ENCODE data around the gene MDH1B.
A peak's percentile ranks its signal among the peaks of the same experiment; 100 is the strongest.

MDH1B gene

DNA sequence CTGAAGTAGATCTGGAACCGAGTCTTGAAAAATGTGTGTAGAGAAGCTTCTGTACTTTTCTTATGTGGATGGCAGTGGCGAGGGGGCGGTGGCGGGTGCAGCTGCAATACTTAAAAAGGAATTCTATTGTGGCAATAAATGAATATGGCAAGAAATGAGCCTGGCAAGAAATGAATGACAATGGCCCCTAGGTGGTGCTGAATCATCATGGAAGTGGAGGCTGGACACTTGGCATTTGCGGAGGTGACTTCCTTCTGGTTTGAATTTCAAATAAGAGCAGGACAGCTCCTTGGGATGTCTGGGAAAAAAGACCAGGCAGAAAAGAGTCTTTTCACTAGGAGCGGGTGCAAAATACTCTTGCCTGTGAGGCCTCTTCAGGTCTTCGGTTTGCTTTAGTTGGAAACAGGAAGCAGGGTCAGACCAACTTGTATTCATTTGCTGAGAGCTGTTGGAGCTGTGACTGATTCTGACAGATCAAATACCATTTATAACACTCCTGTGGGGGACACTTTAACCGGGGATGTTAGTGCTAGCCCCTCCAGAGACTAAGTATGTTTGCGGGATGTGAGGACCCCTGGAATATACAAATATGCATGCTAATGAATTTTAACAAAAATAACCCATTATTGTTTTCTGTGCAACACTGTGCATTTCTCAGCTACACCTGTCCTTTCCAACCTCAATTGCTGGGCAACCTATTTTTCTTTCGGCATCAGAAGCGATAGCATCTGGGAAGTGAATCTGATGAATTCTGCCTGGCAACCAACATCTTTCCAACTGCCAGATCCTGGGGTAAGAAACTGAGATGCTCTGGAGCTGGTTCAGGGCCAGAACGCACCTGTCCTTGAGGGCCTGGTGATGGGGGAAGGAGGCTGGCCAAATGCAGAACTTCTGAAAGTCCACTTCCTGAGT lies 35.6 kb upstream of the MDH1B start:
- peak; percentile 61 for TF ChIP-seq CTCF (IDR thresholded peaks at IDR 0.05)

DNA sequence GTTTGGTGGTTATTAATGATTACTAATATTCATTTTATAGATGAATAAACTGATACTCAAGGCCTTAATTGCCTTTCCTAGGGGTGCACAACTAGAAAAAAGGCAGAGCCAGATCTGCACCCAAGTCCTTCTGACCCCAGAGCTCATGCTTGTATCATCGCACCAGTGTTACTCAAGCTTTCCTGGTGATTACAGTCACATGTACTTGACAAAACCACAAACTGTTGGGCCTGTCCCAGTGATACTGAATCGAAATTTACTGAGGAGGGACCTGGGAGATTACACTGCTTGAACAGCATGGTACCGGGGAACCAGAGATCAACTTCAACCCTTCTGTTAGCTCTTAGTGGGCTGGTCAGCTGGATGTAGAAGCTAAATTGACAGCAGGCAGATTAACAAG lies 34.0 kb upstream of the MDH1B start:
- TF ChIP-seq CTCF (IDR thresholded peaks at IDR 0.05) = no peak

DNA sequence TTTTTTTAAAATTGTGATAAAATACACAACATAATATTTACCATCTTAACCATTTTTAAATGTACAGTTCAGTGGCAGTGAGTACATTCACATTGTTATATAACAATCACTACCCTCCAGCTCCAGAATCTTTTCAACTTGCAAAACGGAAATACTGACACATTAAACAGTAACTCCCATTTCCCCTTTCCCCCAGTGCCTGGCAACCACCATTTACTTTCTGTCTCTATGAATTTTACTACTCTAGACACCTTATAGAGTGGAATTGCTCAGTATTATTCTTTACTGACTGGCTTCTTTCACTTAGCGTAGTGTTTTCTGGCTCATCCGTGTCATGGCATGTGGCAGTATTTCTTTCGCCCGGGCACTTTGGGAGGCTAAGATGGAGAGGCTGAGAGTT lies 32.9 kb upstream of the MDH1B start:
- TF ChIP-seq CTCF (IDR thresholded peaks at IDR 0.05) = no peak

DNA sequence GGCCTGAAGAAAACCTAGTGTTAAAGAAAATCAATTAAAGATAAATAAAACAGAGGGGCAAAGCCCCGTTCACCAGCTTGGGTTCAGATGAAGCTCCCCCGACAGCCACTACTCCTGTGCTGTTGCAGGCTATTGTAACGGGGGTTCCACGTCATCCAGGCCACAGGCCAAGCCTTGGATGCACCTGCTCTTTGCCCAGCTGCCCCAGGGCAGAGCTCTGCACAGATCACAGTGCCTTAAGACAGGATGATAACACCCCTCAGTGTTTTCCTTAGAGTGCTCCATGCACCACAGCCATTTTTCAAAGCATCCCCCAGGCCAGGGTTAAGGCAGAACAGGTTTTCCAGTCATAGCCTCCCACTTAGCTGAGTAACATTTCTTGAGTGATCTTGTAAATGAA lies 32.2 kb upstream of the MDH1B start:
- no peak for TF ChIP-seq CTCF (IDR thresholded peaks at IDR 0.05)

- TF ChIP-seq CTCF (IDR thresholded peaks at IDR 0.05) = no peak
Measured at GRCh38 chr2:206792645-206793044, 27.5 kb upstream of the MDH1B start.

DNA sequence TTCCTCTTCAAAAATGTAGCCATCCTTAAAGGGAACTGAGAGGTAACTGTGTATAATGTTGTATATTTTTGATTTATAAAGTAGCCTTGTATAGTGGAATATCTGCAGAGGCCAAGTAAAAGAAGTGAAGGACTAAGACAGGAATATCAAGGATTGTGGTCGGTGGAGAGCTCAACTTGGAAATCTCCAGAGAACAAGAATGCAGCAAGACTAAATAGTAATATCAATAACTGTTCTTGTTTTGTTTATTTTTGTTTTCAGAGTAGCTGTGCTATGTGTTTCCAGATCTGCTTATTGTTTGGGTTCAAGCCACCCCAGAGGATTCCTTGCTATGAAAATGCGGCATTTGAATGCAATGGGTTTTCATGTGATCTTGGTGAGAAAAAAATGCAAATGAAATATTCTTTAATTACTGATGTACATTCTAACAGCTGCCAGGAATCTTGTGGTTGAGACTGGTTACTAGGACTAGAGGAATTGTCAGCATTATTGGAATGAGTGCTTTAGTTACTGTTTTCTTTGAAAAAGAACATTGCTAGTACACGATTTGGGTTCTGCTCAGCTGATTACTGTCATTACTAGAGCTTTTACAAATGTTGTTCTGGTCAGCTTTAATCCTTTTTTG lies 25.3 kb upstream of the MDH1B start:
- no peak for TF ChIP-seq CTCF (IDR thresholded peaks at IDR 0.05)

DNA sequence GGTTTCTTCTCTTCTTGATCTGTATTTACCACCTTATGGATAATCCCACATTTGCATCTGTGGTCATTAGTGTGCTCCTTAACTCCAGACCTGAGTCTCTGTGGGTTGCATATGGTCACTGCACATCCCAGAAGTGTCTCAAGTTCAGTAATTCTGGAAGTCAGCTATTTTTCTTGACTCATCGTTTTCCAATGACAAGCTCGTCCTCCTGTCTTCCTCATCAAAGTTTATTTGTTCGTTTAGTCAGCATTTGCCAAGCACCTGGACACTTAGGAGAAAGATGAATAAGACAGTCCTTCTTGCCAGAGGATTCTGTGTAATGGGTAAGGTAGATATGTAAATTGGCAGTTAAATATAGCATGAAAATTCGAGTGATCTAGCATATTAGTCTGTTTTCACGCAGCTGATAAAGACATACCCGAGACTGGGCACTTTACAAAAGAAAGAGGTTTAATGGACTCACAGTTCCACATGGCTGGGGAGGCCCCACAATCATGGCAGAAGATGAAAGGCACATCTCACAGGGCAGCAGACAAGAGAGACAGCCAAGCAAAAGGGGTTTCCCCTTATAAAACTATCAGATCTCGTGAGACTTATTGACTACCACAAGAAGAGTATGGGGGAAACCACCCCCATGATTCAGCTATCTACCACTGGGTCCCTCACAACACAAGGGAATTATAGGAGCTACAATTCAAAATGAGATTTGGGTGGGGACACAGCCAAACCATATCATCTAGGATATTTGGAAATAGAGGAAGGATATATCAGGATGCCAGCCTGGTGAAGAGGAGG lies 19.6 kb upstream of the MDH1B start:
- no peak for TF ChIP-seq CTCF (IDR thresholded peaks at IDR 0.05)
